Kidney epithelial cell (primary cell): ENCODE results near the gene ANO7. TPM values are rescaled to one million over a fixed set of nuclear protein-coding genes. Genes with fewer than 3 reads are reported as not detected.

Experiments
- DNase-seq: peaks from one replicate; pipeline ENCODE4 v3.0.0-alpha.2; 2010; ENCODE audit warnings: low read depth
- H3K27me3 ChIP-seq: 2 replicates; pipeline ENCODE4 v1.6.0; 2011; ENCODE audit warnings: low read length; ENCODE audit not compliant: control insufficient read depth, insufficient read depth
- H3K36me3 ChIP-seq: 2 replicates; pipeline ENCODE4 v1.5.1; 2011; ENCODE audit warnings: low read length; ENCODE audit not compliant: control insufficient read depth, insufficient read depth
- H3K4me3 ChIP-seq: 2 replicates; pipeline ENCODE4 v1.5.1; 2011; ENCODE audit warnings: low read depth, mild to moderate bottlenecking, control low read depth, low read length
- total RNA-seq: library from RNA; depleted of rRNA; stranded (reverse); fragments of >200 nt; gene quantifications from 2 replicates; pipeline ENCODE4 v1.2.3, GENCODE V29; 2015
- TF ChIP-seq, protein P1 (sequence below): IDR thresholded peaks from 2 replicates; pipeline ENCODE4 v1.5.1; 2011; ENCODE audit warnings: mild to moderate bottlenecking, moderate library complexity, low read length, control low read depth, inconsistent platforms; ENCODE audit not compliant: insufficient read depth, poor library complexity, severe bottlenecking

Gene ANO7
- total RNA-seq, 1 donor from 2014 or later, result 1.9 TPM

DNA sequence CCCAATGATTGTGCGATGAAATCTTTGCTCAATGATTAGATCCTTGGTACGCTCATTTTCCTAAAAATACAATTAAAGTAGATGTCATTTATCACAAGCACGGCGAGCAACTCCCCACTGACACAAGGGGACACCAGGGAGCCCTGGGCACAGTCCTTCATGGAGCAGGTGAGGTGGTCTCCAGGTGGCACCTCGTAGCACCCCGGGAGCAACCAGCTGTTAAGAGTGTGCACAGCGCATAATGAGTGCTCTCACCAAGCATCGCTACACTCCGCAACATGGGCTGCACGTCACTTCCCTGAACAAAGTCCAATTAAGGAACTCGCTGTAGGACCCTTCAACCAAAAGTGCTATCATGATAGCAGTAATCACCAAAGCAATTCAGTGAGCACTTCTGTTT lies 59.8 kb downstream of the ANO7 start:
- TF ChIP-seq, protein P1, sequence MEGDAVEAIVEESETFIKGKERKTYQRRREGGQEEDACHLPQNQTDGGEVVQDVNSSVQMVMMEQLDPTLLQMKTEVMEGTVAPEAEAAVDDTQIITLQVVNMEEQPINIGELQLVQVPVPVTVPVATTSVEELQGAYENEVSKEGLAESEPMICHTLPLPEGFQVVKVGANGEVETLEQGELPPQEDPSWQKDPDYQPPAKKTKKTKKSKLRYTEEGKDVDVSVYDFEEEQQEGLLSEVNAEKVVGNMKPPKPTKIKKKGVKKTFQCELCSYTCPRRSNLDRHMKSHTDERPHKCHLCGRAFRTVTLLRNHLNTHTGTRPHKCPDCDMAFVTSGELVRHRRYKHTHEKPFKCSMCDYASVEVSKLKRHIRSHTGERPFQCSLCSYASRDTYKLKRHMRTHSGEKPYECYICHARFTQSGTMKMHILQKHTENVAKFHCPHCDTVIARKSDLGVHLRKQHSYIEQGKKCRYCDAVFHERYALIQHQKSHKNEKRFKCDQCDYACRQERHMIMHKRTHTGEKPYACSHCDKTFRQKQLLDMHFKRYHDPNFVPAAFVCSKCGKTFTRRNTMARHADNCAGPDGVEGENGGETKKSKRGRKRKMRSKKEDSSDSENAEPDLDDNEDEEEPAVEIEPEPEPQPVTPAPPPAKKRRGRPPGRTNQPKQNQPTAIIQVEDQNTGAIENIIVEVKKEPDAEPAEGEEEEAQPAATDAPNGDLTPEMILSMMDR, result no peak
- Histone ChIP-seq H3K36me3 (peaks cover 13% of the 10 kb centered on the region), H3K27me3 (no peaks in the 10 kb centered on the region), H3K4me3 (no peak overlapping the region)
- no peak for DNase-seq

DNA sequence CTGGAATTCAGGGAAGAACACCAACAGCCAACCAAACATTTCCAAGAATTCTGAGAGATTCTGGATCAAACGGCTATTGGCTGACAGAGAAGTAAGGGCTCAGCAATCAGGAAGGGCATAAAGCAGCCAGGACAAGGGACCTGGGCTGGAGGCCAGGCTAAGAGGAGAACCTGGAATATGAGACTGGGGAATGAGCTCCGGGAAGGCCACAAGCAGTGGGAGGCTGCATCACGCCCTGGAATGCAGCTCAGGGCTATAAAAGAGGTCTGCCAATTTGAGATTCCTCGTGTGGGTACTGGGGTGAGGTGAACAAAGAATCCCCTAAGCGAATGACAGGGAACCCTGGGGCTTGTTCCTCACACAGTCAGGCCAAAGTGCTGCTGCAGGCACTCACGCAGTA lies 60.4 kb downstream of the ANO7 start:
- DNase-seq, result no peak
- no peak overlapping the region for H3K4me3 ChIP-seq
- TF ChIP-seq, protein P1, result no peak

DNA sequence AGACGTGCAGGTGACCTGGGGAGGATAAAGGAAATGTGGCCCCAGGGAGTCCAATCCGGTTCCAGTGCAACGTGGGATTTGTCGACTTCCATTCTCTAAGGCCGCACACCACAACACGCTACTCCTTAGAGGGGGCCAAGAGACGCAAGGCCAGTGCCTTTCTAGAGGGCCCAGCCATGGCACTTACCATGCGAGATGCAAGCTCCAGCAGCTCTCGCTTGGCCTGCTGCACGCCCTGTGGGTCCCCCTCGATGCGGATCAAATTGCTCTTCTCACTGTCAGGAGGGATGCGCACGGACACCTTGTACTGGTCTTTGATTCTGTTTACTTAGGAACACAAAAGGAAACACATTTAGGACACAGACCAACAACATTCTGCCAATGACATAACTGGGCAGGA lies 61.2 kb downstream of the ANO7 start:
- TF ChIP-seq, protein P1, result no peak
- H3K27me3 ChIP-seq, result no peaks in the 10 kb centered on the region
- no peak for DNase-seq
- H3K36me3 ChIP-seq, result peaks cover 15% of the 10 kb centered on the region
- H3K4me3 ChIP-seq, result no peak overlapping the region

More for the DNA sequence above, 60.4 kb downstream of the ANO7 start:
- H3K27me3 ChIP-seq, result no peaks in the 10 kb centered on the region
- H3K36me3 ChIP-seq, result peaks cover 15% of the 10 kb centered on the region

DNA sequence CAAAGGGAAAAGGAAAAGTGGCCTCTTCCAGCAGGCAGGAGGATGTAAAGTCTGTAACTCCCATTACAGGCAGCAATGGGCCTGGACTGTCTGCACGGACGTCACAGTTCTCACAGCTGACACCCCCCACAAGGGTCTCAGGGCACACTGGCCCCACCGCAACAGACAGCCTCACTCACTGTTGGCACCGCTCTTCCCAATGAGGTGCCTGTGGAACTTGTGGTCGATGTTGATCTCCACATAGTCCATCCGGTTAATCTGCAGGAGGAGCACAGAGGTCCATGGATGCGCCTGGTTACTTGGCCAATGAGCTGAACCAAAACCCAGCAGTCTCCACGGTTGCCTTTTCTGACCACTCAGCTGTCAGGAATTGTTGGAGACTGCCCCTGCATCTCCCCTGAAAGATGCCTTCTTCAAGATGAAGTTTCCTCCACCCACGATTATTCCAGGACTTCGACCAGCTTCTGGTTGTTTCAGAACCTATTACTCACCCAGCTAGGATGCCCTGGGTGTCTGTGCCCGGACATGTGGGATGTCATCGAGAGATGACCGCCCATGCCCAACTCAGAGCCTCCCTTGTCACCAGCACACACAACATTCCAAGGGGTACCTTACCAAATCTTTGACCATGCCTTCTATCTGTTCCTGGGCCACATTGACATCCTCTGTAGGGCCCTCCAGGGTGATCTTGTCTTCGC lies 64.5 kb downstream of the ANO7 start:
- H3K36me3 ChIP-seq, result peaks cover 15% of the 10 kb centered on the region
- TF ChIP-seq, protein P1, result no peak

DNA sequence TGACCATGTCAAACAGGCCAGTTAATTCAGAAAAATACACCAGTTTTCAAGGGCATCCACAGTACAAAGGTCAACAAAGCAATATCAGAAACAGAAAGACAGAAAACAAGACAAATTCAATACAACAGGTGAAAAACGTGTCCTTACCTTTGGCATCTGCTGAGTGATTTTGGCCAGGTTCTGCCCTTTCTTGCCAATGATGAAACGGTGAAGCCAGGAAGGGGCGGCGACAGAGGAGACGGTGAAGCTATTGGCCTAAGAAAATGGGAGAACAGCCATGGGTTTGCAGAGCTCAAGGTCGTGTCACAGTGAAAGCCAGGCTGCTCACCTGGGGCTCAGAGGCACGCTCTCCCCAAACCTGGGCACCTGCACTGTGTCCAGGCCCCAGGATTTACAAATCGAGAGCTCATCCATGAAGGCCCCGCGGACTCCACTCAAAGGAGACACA lies 66.5 kb downstream of the ANO7 start:
- Histone ChIP-seq H3K27me3 (no peaks in the 10 kb centered on the region), H3K36me3 (peaks cover 11% of the 10 kb centered on the region), H3K4me3 (no peak overlapping the region)
- TF ChIP-seq, protein P1, result no peak
- no peak for DNase-seq

More for the DNA sequence above, 64.5 kb downstream of the ANO7 start:
- no peak overlapping the region for H3K4me3 ChIP-seq
- no peaks in the 10 kb centered on the region for H3K27me3 ChIP-seq
- no peak for DNase-seq
